Esophagus muscularis mucosa (tissue), 3 donors: ENCODE measurements around the gene ACSS1.

ENCODE experiments used
- CTCF ChIP-seq, 3 experiments: fragments of 200-600 bp in 2 of 3; fragments of 450-650 bp in 1 of 3; sonication (generic) in 2 of 3; IDR thresholded peaks; one replicate each; pipeline ENCODE4 v1.5.1; 2017 to 2019; ENCODE audit warnings: antibody characterized with exemption in 3 of 3, mild to moderate bottlenecking in 2 of 3, moderate library complexity in 1 of 3
- EP300 ChIP-seq: sonication (generic); formaldehyde crosslinking; IDR thresholded peaks from one replicate; pipeline ENCODE4 v1.6.1; 2017; ENCODE audit warnings: antibody characterized with exemption

GRCh38 chr20:25051386-25052155 lies 6.4 kb downstream of the ACSS1 start:
- no peak for TF ChIP-seq CTCF (IDR thresholded peaks at IDR 0.05)
- no peak for TF ChIP-seq EP300
